PC-3 (cell line): Measurements from ENCODE around the gene MAP3K21. TPM values are rescaled to one million over a fixed set of nuclear protein-coding genes. Genes with fewer than 3 reads are reported as not detected.
A peak's percentile ranks its signal among the peaks of the same experiment; 100 is the strongest.

Experiments
- ATAC-seq: fragments of 200-7000 bp; cut with Tn5 transposase; 2 replicates; pipeline ENCODE4 v1.9.1; 2020; ENCODE audit warnings: mild to moderate bottlenecking, moderate library complexity
- BruUV-seq: library from RNA; stranded (reverse); fragments of 400-500 nt; replicated peaks from 2 replicates; lab custom pipeline; 2021; lab: Mats Ljungman, UMichigan
- CTCF ChIA-PET: fragments of 300-600 bp; sonication (Branson Sonifier 250); formaldehyde crosslinking; loops from one replicate; lab custom pipeline; 2022; ENCODE audit warnings: antibody characterized with exemption; lab: Charles Lee
- POLR2A ChIA-PET: fragments of 300-600 bp; sonication (Branson Sonifier 250); formaldehyde crosslinking; loops from one replicate; lab custom pipeline; 2022; ENCODE audit warnings: antibody characterized with exemption; ENCODE audit not compliant: unreplicated experiment; lab: Charles Lee
- DNase-seq: peaks from one replicate; pipeline ENCODE4 v3.0.0-alpha.2; 2015
- H2AFZ ChIP-seq: fragments of 300-600 bp; sonication (generic); 2 replicates; pipeline ENCODE4 v1.6.0; 2016; ENCODE audit warnings: antibody characterized with exemption, low read length
- H3F3A ChIP-seq: fragments of 300-600 bp; sonication (generic); one replicate; pipeline ENCODE4 v1.6.0; 2017; ENCODE audit warnings: antibody characterized with exemption, low read length, control low read depth, mild to moderate bottlenecking; ENCODE audit not compliant: unreplicated experiment
- H3K27ac ChIP-seq: fragments of 300-600 bp; sonication (generic); 2 replicates; pipeline ENCODE4 v1.5.1; 2016; ENCODE audit warnings: mild to moderate bottlenecking, low read length
- H3K27me3 ChIP-seq: fragments of 300-600 bp; sonication (generic); 2 replicates; pipeline ENCODE4 v1.6.1; 2016; ENCODE audit warnings: low read length, mixed read lengths
- H3K36me3 ChIP-seq: fragments of 300-600 bp; sonication (generic); 2 replicates; pipeline ENCODE4 v1.6.1; 2016; ENCODE audit warnings: low read depth, mixed run types, low read length, mixed read lengths
- H3K4me1 ChIP-seq: fragments of 300-600 bp; sonication (generic); 2 replicates; pipeline ENCODE4 v1.5.1; 2016; ENCODE audit warnings: low read length; ENCODE audit not compliant: insufficient read depth
- H3K4me2 ChIP-seq: fragments of 300-600 bp; sonication (generic); 2 replicates; pipeline ENCODE4 v1.6.0; 2016; ENCODE audit warnings: low read length
- H3K4me3 ChIP-seq: fragments of 300-600 bp; sonication (generic); 2 replicates; pipeline ENCODE4 v1.5.1; 2016; ENCODE audit warnings: mild to moderate bottlenecking, low read length, mixed read lengths
- H3K79me2 ChIP-seq: fragments of 300-600 bp; sonication (generic); 2 replicates; pipeline ENCODE4 v1.6.1; 2017; ENCODE audit warnings: low read length, mixed read lengths
- H3K9ac ChIP-seq: fragments of 300-600 bp; sonication (generic); 2 replicates; pipeline ENCODE4 v1.6.0; 2016; ENCODE audit warnings: mild to moderate bottlenecking, low read length
- H3K9me2 ChIP-seq: fragments of 300-600 bp; sonication (generic); replicated peaks from 2 replicates; pipeline ENCODE4 v1.6.1; 2016; ENCODE audit warnings: mixed run types, low read length, mixed read lengths
- H3K9me3 ChIP-seq: fragments of 300-600 bp; sonication (generic); 2 replicates; pipeline ENCODE4 v1.6.1; 2016; ENCODE audit warnings: low read length, mixed read lengths
- H4K20me1 ChIP-seq: fragments of 300-600 bp; sonication (generic); 2 replicates; pipeline ENCODE4 v1.6.1; 2016; ENCODE audit warnings: low read length, mixed read lengths
- EZH2 ChIP-seq: fragments of 300-600 bp; sonication (generic); IDR thresholded peaks from one replicate; pipeline ENCODE4 v1.6.1; 2017; ENCODE audit warnings: antibody characterized with exemption, mild to moderate bottlenecking, low read length; ENCODE audit not compliant: unreplicated experiment
- EZH2phosphoT487 ChIP-seq: fragments of 300-600 bp; sonication (generic); IDR thresholded peaks from 2 replicates; pipeline ENCODE4 v1.6.1; 2018; ENCODE audit warnings: mild to moderate bottlenecking, antibody characterized with exemption, low read length, borderline replicate concordance
- intact Hi-C: fragments of 100-400 bp; cut with micrococcal nuclease; formaldehyde crosslinking; loops from 2 replicates; pipeline ENCODE4 v1.9.0; 2023
- total RNA-seq: library from RNA; depleted of rRNA; stranded (reverse); fragments of >200 nt; gene quantifications from 2 replicates; pipeline ENCODE4 v1.2.3, GENCODE V29; 2014
- TF ChIP-seq, protein P1 (sequence below): fragments of 300-600 bp; sonication (generic); conservative IDR thresholded peaks from 2 replicates; pipeline ENCODE4 v1.5.1; 2017; ENCODE audit warnings: antibody characterized with exemption, low read depth, mild to moderate bottlenecking, low read length

MAP3K21 gene
- total RNA-seq, 1 experiment from 2014 or later: 13.7 TPM

DNA sequence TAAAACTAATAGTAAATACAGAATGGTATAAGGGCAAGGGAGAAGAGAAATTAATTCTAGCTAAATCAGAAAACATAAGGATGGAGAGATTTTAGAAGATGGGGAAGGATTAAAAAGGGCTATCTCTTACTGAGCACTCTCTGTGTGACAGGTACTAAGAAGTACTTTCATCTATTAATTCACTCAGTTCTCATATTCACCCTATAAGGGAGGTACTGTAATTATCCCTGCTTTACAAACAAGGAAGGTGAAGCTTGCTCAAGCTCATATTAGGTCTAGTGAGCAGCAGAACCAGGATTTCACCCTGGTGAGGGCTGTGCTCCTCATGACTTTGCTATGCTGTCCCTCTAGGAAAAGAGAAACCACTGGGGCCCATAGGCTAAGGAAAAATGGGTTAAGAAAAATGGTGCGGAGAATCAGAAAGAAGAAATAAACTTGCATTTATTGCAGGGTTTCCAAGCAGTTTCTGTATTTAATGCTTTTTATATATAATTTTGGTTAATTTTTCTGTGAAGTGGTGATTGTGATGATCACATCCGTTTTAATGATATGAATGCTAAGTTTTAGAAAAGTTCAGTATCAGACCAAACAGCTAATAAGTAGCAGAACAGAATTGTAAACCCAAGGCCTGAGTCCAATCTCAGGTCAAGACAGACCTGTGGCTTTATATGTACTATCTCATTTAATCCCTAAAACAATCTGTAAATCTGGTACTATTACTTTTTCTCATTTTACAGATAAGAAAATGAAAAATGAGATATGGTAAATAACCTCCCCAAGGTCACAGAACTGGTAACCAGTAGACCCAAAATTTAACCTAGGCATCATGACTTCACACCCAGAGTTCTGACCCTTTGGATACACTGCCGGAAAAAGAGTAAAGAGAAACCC is 33.7 kb upstream of the MAP3K21 start:
- Histone ChIP-seq H3K9me3 (no peaks in the 10 kb centered on the region), H3K4me1 (peaks cover 36% of the 10 kb centered on the region), H2AFZ (no peak overlapping the region), H4K20me1 (peaks cover 13% of the 10 kb centered on the region; the same call in 1 of the 2 replicates), H3K9me2 (no peaks in the 10 kb centered on the region), H3F3A (no peaks in the 10 kb centered on the region), H3K36me3 (peaks cover 5% of the 10 kb centered on the region; the same call in 1 of the 2 replicates), H3K9ac (no peak overlapping the region), H3K79me2 (peaks cover 59% of the 10 kb centered on the region), H3K27ac (no peak overlapping the region), H3K27me3 (no peaks in the 10 kb centered on the region), H3K4me2 (peak overlapping the region; percentile 91), H3K4me3 (peak overlapping the region; percentile 91)
- no TSS peak for BruUV-seq
- ATAC-seq (no peak), DNase-seq (no peak)
- CTCF ChIA-PET: no interaction called here
- TF ChIP-seq EZH2phosphoT487 (no peak), EZH2 (no peak)
- TF ChIP-seq, protein P1, sequence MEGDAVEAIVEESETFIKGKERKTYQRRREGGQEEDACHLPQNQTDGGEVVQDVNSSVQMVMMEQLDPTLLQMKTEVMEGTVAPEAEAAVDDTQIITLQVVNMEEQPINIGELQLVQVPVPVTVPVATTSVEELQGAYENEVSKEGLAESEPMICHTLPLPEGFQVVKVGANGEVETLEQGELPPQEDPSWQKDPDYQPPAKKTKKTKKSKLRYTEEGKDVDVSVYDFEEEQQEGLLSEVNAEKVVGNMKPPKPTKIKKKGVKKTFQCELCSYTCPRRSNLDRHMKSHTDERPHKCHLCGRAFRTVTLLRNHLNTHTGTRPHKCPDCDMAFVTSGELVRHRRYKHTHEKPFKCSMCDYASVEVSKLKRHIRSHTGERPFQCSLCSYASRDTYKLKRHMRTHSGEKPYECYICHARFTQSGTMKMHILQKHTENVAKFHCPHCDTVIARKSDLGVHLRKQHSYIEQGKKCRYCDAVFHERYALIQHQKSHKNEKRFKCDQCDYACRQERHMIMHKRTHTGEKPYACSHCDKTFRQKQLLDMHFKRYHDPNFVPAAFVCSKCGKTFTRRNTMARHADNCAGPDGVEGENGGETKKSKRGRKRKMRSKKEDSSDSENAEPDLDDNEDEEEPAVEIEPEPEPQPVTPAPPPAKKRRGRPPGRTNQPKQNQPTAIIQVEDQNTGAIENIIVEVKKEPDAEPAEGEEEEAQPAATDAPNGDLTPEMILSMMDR: no peak
- intact Hi-C loops: no loop called here
- POLR2A ChIA-PET: interaction anchor here (0.6 kb wide), 2 partner anchors 181 to 273 kb away, joined by 3 read pairs; no protein-coding TSS in a partner anchor

DNA sequence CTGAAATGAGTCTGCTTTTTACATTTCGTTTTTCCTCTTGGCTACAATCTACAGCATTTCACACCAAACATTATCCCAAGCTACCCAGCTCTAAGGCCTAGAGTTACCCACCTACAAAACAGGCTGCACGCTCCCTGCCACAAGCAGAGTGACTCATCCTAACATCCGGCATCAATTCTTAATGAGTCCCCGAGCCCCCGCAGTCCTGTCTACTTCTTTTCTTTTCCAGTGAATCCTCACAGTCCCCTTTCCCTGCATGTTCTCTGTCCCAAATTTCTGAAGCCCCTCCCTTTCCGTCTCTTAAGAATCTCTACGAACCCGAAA is 32.6 kb upstream of the MAP3K21 start:
- peak overlapping the region; percentile 54 for H3K27ac ChIP-seq

More for the DNA sequence above, 32.6 kb upstream of the MAP3K21 start:
- Histone ChIP-seq H3K4me2 (peak overlapping the region; percentile 91), H3K79me2 (peaks cover 50% of the 10 kb centered on the region), H3K27me3 (no peaks in the 10 kb centered on the region), H3K4me3 (peak overlapping the region; percentile 91), H3K9me2 (no peaks in the 10 kb centered on the region), H3K9me3 (no peaks in the 10 kb centered on the region), H3K4me1 (peaks cover 44% of the 10 kb centered on the region), H3K36me3 (no peaks in the 10 kb centered on the region), H3K9ac (peak overlapping the region; percentile 72), H4K20me1 (peaks cover 13% of the 10 kb centered on the region; the same call in 1 of the 2 replicates), H3F3A (no peaks in the 10 kb centered on the region), H2AFZ (peak overlapping the region; percentile 81)
- ATAC-seq: peak; percentile 70
- CTCF ChIA-PET: no interaction called here
- TF ChIP-seq EZH2: no peak
- TF ChIP-seq EZH2phosphoT487: no peak
- TF ChIP-seq, protein P1: no peak
- peak; percentile 81 for DNase-seq
- TSS peak; percentile 63 for BruUV-seq
- POLR2A ChIA-PET: interaction anchor here (0.6 to 1.0 kb wide), 2 partner anchors 127 to 269 kb away, joined by 3 read pairs; no protein-coding TSS in a partner anchor
- intact Hi-C loops: no loop called here
